HL-60/S4 treated with retinoic acid at 250 ng/mL for 4 days and 3 days (cell line): ENCODE measurements around the gene MEAF6.

Experiments
- in situ Hi-C: fragments of 300-500 bp; cut with MboI; formaldehyde crosslinking; loops from 2 replicates; pipeline ENCODE4 v1.7.0; 2022; ENCODE audit warnings: low sequenced_read_pairs

Gene MEAF6

DNA sequence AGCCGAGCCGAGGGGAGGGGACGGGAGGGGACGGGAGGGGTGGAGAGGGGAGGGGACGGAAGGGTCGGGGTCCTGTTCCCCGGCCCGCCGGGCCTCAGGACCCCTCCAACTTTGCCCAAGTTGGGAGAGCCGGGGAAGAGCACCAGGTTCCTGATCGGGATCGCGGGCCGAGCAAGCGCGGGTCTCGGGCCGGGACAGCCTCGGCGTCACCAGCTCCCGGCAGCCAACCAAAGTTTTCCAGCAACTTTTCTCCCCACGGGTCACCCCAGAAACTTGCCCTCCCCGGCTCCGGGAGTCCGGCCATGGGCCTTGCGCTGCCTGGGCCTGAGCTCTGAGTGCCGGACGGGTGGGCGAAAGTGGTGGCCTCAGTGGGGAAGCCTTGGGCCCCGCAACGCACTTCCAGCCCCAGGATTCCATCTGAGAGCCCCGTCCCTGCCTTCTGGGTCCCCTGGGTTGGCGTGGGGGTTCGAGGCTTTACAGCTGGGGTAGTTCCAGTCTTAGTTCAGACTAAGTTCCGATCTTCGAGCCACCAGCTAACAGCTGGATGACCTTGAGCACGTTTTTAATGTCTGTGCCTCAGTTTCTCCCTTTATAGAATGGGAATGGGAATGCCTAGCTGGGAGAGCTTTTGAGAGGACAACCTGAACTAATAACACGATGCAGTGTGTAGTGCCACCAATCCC lies 39.7 kb downstream of the MEAF6 start:
- in situ Hi-C loops: no loop called here

DNA sequence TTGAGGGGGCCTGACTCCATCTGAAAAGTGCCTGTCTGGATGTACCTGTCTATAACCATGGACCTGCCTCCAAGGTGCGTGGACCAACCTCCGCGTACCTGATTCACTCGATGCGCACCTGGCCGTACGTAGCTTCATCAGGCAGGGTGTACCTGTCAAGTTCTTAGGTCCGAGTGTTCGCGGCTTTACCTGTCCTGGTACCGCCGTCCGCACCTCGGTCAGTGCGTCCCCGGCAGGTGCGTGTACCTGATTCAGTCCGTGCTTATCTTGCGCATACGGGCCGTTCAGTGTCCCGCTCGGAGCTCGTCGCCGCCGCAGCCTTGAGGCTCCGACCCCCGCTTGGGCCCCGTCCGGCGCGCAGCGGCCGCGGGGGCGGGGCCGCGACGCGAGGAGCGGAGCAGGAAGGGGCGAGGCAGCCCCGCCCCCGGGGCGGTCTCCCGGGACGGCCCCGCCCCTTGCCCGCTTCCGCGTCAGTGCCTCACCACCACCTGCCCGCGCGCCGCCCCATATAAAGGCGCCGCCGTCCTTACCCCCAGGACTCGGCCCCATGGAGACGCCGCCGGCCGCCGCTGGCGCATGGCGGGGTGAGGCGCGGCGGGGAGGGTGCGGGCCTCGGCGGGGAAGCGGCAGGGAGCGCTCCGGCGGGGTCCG lies 40.4 kb downstream of the MEAF6 start, which contains the start of gene ZC3H12A:
TSS of gene ZC3H12A (plus strand) at position 535 of the 651 bp plus-strand sequence. CDS start 917 bp downstream, outside the sequence.
- in situ Hi-C loops: no loop called here

DNA sequence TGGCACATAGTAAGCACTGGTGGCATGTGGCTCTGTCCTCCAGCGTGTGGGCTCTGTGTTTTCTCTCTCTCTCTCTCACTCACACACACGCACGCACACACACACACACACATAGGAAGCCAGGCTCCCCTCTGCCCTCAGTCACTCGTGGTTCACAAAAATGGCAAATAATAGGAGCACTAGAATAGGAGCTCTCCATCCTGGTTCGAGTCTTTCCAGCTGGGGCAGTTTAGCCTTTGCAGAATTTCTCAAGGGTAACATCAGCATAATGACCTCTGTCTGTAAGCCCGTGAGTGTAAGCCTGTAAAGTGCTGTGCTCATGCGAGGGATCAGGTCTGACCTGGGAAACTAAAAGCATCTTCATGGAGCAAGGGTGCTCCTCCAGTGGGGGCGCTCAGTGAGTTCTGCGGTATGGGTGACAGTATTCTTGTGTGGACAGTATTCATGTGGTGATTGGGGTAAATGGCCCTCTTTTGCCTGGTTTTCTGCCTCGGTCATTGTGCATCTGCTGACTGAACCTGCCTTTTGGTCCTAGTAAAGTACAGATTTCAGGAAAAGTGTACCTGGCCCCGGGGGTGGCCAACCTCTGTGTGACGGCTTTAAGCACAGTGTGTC lies 41.0 kb downstream of the MEAF6 start:
- in situ Hi-C loops: no loop called here

DNA sequence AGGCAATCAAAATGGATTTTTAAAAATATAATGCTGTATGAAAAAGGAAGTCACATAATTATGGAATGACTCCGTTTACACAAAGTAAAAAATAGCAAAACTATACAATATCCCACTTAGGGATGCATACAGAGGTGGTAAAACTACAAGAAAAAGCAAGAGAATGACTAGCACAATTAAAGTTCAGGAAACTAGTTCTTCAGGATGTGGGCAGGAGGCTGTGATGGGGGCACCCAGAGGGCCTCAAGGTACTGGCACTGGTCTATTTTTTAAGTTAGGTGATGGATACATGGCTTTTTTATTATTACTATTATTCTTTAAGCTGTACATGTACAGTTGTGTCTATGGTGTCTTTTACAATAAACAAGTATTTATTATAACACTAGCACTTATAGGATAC lies 41.6 kb downstream of the MEAF6 start:
- in situ Hi-C loops: no loop called here

DNA sequence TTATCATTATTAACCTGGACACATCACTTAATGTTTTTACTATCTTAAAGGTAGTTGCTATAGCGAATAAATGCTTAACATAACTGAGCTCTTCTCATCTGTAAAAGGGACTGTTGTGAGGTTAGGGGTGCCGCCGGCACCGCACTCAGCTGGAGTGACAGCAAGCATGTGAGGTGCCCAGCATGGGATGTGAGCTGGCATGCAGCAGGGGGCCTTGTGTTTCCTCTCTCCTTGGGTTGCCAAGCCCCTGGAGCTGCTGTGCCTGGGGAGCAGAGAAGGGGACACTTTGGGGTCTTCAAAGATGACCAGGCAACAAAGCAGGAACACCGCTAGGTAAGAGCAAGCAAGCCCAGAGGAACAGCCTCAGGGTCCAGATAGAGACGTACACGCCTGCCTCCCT lies 42.3 kb downstream of the MEAF6 start:
- in situ Hi-C loops: no loop called here

DNA sequence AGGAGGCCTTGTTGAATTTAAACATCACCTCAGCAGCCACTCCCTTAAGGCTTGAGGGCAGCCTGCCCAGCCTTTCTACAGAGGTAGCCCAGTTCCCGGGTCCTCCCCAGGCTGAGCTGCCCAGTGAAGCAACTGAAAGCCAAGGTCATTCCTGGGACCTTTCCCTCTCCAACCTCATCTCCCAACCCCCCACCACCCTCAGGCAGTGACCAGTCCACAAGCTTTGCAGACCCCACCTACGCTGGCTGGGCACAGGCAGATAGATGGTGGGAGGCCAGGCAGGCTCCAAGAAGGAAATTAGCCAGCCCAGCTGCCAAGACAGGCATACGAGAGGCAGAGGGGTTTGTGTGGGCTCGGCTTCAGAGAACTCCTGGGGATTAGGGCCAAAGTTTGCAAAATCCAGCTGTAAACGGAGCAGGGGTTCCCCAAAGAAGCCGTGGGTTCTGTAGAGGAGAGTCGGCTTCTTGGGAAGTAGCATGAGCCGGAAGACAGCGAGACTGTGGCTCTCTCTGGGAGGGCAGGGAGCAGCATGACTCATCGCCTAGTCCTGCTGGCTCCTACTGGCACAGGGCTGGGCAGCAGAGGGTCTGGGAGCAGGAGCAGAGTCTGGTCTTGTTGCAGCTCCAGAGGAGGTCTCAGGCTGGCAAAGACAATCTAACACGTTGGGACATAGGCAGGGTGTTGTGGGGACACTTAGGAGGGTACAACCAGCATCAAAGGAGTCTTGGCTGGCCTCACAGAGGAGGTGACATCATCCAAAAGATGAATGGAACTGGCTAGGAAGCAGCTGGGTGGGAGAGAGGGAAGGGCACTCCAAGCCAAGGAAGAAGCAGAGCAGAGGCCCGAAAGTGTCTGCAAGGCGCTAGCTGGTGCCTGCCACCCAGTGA lies 43.0 kb downstream of the MEAF6 start:
- in situ Hi-C loops: no loop called here

DNA sequence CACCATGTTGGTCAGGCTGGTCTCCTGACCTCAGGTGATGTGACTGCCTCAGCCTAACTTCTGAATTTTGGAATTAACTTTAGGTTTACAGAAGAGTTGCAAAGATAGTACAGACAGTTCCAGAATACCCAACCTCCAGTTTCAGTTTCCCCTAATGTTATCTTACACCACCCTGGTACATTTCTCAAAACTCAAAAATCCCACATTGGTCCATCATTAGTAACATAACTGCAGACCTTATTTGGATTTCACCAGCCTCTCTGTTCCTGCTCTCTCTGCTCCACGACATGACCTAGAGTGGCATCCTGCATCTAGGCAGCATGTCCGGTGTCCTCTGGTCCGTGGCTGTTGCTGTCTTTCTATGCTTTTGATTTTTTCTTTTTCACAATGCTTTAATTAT lies 45.2 kb downstream of the MEAF6 start:
- in situ Hi-C loops: no loop called here

DNA sequence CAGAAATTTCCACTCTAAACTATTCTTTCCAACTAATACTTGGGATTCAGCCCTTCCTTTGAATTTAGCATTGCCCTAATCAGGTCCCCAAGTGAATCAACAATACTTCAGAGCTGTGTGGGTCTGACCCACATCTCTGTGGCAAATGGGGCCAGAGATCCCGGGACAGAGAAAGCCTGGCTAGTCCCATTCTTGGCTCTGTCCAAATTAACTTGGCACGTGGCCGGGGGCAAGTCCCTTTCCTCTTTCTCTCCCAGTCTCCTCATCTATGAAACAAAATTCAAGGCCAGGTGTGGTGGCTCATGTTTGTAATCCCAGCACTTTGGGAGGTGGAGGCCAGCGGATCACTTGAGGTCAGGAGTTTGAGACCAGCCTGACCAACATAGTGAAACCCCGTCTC lies 46.5 kb downstream of the MEAF6 start:
- in situ Hi-C loops: no loop called here

DNA sequence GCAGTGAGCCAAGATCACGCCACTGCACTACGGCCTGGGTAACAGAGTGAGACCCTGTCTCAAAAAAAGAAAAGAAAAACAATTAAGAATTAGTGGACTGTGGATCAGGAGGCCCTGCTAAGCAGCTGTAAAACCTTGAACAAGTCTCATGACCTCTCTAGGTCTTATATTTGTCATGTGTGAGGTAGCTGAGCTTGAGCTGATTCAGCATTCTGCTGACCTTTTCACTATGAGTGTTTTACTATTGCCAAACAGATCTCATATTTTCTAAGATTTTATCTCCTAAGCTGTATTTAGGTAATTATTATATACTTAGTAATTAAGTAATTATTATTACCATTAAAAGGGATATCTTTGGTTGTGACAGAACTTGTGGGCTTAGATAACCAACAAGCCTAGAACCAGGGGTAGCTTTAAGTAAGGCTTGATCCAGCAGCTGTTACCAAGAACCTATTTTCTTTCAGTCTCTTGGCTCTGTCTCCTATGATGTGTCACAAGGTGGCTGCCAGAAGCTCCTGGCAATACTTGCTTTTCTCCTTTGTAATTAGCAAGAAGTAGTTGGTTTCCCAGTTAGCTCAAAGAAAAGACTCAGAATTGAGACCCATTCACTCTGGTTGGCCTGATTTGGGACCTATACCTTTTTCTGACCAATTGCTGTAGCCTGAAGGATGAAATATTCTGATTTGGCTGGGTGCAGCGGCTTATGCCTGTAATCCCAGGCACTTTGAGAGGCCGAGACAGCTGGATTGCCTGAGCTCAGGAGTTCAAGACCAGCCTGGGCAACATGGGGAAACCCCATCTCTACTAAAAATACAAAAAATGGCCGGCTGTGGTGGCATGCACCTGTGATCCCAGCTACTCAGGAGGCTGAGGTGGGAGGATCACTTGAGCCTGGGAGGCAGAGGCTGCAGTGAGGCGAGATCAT lies 48.7 kb downstream of the MEAF6 start:
- in situ Hi-C loops: no loop called here

DNA sequence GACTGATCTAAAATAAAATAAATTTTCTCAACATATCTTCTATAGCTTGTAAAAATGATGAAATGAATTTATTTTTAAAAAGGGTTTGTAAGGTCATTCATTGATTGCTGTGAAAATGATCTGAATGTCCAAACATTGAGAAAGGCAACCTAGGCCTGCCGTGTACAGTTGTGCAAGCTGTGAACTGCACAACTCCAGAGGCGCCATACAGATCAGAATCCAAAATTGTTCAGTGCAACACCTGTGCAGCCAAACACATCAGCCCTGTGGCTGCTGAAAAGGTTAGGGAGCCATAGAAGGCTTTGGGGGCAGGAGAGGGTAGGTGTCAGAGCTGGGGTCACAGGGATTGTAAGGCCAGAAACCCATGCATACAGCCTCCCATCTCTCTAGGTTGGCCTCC lies 50.1 kb downstream of the MEAF6 start:
- in situ Hi-C loops: no loop called here

DNA sequence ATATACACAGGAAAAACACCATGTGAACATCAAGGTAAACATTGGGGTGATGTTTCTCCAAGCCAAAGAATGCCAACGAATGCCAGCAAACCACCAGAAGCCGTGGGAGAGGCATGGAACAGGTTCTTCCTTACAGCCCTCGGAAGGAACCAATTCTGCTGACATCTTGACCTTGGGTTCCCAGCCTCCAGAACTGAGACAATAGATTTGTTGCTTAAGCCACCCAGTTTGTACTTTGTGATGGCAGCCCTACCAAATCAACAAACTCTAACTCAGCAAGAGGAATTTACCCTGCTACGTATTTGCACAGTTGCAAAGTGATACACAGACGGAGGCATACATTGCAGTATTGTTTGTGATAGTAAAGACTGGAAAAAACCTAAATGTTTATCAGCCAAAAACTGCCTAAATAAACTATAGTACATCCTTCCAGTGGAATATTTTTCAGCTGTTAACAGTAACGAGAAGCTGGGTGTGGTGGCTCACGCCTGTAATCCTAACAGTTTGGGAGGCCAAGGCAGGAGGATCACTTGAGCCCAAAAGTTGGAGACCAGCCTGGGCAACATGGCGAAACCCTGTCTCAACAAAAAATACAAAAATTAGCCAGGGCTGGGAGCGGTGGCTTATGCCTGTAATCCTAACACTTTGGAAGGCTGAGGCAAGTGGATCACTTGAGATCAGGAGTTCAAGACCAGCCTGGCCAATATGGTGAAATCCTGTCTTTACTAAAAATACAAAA lies 52.7 kb downstream of the MEAF6 start:
- in situ Hi-C loops: no loop called here

DNA sequence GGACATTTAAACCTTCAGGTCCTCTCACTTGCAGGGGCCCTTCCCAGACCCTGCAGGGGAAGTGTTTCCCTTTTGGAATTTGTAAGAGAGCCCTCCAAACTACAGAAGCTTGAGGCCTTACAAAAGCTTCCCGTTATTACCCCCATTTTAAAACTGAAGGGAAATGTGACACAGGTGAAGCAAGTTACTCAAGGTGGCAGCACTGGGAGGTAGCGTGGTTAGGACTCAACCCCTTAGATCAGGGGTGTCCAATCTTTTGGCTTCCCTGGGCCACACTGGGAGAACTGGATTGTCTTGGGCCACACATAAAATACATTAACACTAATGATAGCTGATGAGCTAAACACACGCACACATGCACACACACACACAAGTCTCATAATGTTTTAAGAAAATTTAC lies 56.0 kb downstream of the MEAF6 start:
- in situ Hi-C loops: loop anchor here (10.0 kb wide), 1 partner anchor 216 kb away; no protein-coding TSS in a partner anchor

DNA sequence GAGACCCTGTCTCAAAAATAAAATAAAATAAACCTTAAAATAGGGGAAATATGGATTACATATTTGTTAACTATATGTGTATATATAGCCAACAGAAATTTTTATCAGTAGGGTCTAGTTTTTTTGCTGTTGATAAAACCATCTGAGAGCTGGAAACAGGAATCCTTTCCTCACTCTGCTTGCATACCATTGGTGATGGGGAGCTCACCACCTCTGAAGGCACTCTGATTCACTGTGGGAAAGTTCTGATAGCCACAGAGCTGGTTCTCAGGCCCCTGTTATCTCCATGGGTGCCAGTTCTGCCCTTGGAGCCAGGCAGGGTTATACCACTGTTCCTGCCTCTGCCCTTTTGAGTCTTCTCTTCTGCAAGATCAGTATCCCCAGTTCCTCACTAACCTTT lies 58.0 kb downstream of the MEAF6 start:
- in situ Hi-C loops: loop anchor here (10.0 kb wide), 1 partner anchor 218 kb away; no protein-coding TSS in a partner anchor

DNA sequence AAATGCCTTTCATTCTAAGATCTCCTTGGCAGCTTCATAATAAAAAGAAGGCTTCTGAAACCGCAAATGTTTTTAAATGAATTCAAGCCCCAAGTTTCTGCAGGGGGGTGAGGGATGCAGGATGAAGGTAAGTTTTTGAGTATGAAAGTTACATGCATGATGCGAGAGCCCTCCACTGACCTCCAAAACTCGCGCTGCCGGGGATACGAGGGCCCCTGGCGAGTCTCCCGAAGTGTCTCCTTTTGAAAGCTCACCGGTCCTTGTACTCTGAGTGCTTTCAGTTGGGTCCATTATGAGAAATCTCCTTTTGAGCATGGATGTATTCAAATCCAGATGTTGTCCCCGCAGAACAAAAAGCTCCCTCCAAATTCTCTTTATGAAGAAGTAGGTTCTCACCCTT lies 59.0 kb downstream of the MEAF6 start:
- in situ Hi-C loops: loop anchor here (10.0 kb wide), 1 partner anchor 219 kb away; no protein-coding TSS in a partner anchor

DNA sequence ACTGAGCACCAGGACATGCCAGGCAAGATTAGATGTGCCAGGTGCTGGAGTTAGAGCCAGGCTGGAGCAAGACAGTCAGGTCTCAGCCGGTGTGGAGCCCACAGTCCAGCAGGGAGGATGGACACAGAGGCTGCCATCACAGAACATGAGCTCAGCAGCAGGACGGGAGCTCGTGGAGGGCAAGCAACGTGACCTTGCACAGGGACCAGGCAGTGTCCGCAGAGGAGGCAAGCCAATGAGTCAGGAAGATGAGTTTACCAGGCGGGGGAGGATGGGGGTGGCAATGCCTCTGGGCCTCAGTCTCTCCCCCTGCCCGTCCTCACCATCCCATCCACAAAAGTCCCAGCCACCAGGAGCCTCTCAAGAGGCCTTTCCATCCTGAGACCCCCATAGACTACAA lies 60.9 kb downstream of the MEAF6 start:
- in situ Hi-C loops: loop anchor here (10.0 kb wide), 1 partner anchor 221 kb away; no protein-coding TSS in a partner anchor

DNA sequence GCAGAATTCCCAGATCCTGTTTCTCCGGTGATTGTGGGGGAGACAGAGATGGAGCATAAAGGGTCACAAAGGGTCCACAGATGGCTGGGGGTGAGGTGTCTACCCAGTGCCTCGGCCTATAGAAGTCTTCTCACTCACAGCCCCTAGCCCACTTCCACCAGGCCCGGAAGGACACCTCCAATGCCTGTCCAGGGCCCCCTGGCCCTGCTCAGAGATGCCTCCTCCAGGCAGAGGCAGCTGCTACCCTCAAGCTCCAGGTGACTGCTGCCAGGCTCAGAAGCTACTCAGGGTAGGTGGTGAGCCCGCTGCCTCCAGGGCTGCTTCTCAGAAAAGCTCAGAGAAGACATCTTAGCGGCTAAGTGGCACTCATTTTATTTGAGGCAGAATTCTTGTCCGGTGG lies 62.1 kb downstream of the MEAF6 start:
- in situ Hi-C loops: loop anchor here (10.0 kb wide), 1 partner anchor 222 kb away; no protein-coding TSS in a partner anchor

DNA sequence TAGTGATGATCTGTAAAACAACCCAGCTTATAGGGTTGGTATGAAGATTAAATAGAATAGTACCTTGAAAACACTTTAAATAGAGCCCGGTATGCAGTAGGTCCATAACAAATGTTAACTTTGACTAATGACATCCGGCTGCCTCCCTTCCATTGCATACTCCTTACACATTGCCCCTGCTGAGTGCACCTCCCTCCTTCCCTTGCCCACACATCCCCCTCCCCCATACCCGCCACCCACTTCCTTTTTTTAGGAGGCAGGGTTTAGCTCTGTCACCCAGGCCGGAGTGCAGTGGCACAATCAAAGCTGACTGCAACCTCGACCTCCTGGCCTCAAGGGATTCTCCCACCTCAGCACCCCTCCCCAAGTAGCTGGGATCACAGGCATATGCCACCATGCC lies 64.6 kb downstream of the MEAF6 start:
- in situ Hi-C loops: loop anchor here (10.0 kb wide), 1 partner anchor 225 kb away; no protein-coding TSS in a partner anchor

DNA sequence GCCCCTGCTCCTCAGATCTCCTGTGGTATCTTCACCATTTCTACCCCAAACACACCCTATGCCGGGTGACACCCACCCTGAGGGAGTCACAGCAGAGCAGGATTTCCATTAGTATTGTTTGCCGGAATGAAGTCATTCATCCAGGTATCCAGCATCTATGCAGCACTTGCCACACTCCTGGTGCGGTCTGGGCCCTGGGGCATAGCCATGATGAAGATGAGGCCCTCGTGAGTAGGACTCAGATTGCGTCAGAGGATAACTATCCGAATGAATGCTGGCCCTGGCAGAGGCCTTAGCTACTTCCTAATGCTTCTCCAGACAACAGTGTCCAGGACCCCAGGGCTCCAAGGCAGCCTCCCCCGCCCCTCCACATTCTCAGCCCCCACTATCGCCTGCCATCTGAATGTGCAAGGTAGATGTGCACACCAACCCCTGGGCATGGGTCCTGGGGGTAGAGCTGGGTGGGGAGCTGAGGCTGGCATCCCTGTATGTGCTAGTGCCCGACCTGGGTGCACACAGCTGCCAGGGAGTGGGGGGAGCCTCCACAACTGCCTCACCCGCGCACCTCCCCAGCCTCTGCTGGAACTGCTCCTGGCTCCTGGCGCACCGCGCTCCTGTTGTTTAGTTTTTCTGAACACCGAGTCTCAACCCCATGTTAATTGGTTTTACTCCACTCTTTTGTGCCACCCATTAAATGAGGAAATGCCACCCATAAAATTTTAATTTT lies 65.7 kb downstream of the MEAF6 start:
- in situ Hi-C loops: no loop called here
